GM08714 (cell line): ENCODE results near the gene B3GNT4.
A peak's percentile ranks its signal among the peaks of the same experiment; 100 is the strongest.

Experiments
- H3K4me3 ChIP-seq: fragments of 200-500 bp; sonication (Bioruptor generic); 2 replicates; pipeline ENCODE4 v1.5.1; 2014; ENCODE audit warnings: mild to moderate bottlenecking, low read length, inconsistent platforms
- ZNF274 ChIP-seq: IDR thresholded peaks from 2 replicates; pipeline ENCODE4 v1.6.1; 2012; ENCODE audit warnings: mild to moderate bottlenecking, low read depth, low read length

B3GNT4 gene

GRCh38 chr12:122200541-122201175 is 2.9 kb upstream of the B3GNT4 start:
- no peak for TF ChIP-seq ZNF274
- no peak overlapping the region for H3K4me3 ChIP-seq

GRCh38 chr12:122201381-122201780 is 2.1 kb upstream of the B3GNT4 start:
- TF ChIP-seq ZNF274 = no peak
- H3K4me3 ChIP-seq = no peak overlapping the region

GRCh38 chr12:122202017-122202416 is 1.5 kb upstream of the B3GNT4 start:
- no peak for TF ChIP-seq ZNF274
- no peak overlapping the region for H3K4me3 ChIP-seq

GRCh38 chr12:122202811-122203210 is 698 bp upstream of the B3GNT4 start:
- peak overlapping the region; percentile 53; the same call in 1 of the 2 replicates for H3K4me3 ChIP-seq

- no peak for TF ChIP-seq ZNF274
Measured at GRCh38 chr12:122204167-122205052, 901 bp downstream of the B3GNT4 start.

GRCh38 chr12:122205053-122205925 is 1.8 kb downstream of the B3GNT4 start:
- no peak for TF ChIP-seq ZNF274
- H3K4me3 ChIP-seq = no peak overlapping the region

More at GRCh38 chr12:122204167-122205052, 901 bp downstream of the B3GNT4 start:
- H3K4me3 ChIP-seq = peak overlapping the region; percentile 26; the same call in 1 of the 2 replicates

- no peak overlapping the region for H3K4me3 ChIP-seq
- TF ChIP-seq ZNF274 = no peak
Measured at GRCh38 chr12:122206111-122206881, 2.8 kb downstream of the B3GNT4 start.

GRCh38 chr12:122206976-122207375 is 3.5 kb downstream of the B3GNT4 start:
- no peak for TF ChIP-seq ZNF274
- H3K4me3 ChIP-seq = no peak overlapping the region

- no peak for TF ChIP-seq ZNF274
- H3K4me3 ChIP-seq = no peak overlapping the region
Measured at GRCh38 chr12:122207391-122207790, 3.9 kb downstream of the B3GNT4 start.

GRCh38 chr12:122208073-122208820 is 4.7 kb downstream of the B3GNT4 start:
- H3K4me3 ChIP-seq = no peak overlapping the region
- no peak for TF ChIP-seq ZNF274

GRCh38 chr12:122215771-122216170 is 12.3 kb downstream of the B3GNT4 start:
- no peak overlapping the region for H3K4me3 ChIP-seq
- no peak for TF ChIP-seq ZNF274

GRCh38 chr12:122216445-122216844 is 12.9 kb downstream of the B3GNT4 start:
- H3K4me3 ChIP-seq = no peak overlapping the region
- no peak for TF ChIP-seq ZNF274
